Measurements from ENCODE around the gene ANTKMT.
"Not testable (repeated sequence)": the region's sequence is repeated elsewhere in the genome, so short reads cannot be mapped to it uniquely, and the experiment has no call there.

Gene ANTKMT

GRCh38 chr16:743794-744500 is 23.0 kb downstream of the ANTKMT start:
- no peak for DNase-seq

GRCh38 chr16:745739-746138 is 24.8 kb downstream of the ANTKMT start:
- DNase-seq = no peak

GRCh38 chr16:746637-747036 is 25.7 kb downstream of the ANTKMT start:
- DNase-seq = no peak

- DNase-seq = no peak
Observed at GRCh38 chr16:747978-748746, 27.2 kb downstream of the ANTKMT start.

GRCh38 chr16:749010-749409 is 28.1 kb downstream of the ANTKMT start:
- no peak for DNase-seq

- no peak for DNase-seq
Observed at GRCh38 chr16:750485-750884, 29.5 kb downstream of the ANTKMT start.

GRCh38 chr16:751152-752006 is 30.4 kb downstream of the ANTKMT start:
- no peak for DNase-seq

GRCh38 chr16:752007-752312 is 31.0 kb downstream of the ANTKMT start:
- DNase-seq = no peak

GRCh38 chr16:754121-754607 is 33.2 kb downstream of the ANTKMT start:
- DNase-seq = not testable (repeated sequence)

- no peak for DNase-seq
Observed at GRCh38 chr16:754656-755055, 33.7 kb downstream of the ANTKMT start.

- DNase-seq = no peak
Observed at GRCh38 chr16:756428-756827, 35.5 kb downstream of the ANTKMT start.

- DNase-seq = no peak
Observed at GRCh38 chr16:759110-759910, 38.4 kb downstream of the ANTKMT start.

GRCh38 chr16:760065-760464 is 39.1 kb downstream of the ANTKMT start:
- DNase-seq = no peak

GRCh38 chr16:760545-761343 is 39.8 kb downstream of the ANTKMT start, which contains the start of gene MSLN:
TSS of gene MSLN (plus strand) at chr16:760734. CDS start at chr16:762681, 1,947 bp downstream.
- no peak for DNase-seq

- no peak for DNase-seq
Observed at GRCh38 chr16:761625-762513, 40.9 kb downstream of the ANTKMT start.

- DNase-seq = no peak
Observed at GRCh38 chr16:762595-763268, 41.8 kb downstream of the ANTKMT start.

- DNase-seq = no peak
Observed at GRCh38 chr16:763369-764183, 42.6 kb downstream of the ANTKMT start.

- no peak for DNase-seq
Observed at GRCh38 chr16:764184-764750, 43.3 kb downstream of the ANTKMT start.
